Measurements from ENCODE around the gene MAP2K6.

Gene MAP2K6

GRCh38 chr17:69390795-69391501, 23.5 kb upstream of the MAP2K6 start:
- H3K27ac Mint-ChIP-seq, result no peak overlapping the region
- H3K4me3 Mint-ChIP-seq, result no peak overlapping the region
- no peaks in the 10 kb centered on the region for H3K27me3 Mint-ChIP-seq (ENCODE audit: low read depth)
- TF ChIP-seq, protein P1, sequence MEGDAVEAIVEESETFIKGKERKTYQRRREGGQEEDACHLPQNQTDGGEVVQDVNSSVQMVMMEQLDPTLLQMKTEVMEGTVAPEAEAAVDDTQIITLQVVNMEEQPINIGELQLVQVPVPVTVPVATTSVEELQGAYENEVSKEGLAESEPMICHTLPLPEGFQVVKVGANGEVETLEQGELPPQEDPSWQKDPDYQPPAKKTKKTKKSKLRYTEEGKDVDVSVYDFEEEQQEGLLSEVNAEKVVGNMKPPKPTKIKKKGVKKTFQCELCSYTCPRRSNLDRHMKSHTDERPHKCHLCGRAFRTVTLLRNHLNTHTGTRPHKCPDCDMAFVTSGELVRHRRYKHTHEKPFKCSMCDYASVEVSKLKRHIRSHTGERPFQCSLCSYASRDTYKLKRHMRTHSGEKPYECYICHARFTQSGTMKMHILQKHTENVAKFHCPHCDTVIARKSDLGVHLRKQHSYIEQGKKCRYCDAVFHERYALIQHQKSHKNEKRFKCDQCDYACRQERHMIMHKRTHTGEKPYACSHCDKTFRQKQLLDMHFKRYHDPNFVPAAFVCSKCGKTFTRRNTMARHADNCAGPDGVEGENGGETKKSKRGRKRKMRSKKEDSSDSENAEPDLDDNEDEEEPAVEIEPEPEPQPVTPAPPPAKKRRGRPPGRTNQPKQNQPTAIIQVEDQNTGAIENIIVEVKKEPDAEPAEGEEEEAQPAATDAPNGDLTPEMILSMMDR (IDR thresholded peaks at IDR 0.05; ENCODE audit: unreplicated experiment in 3 of 3), result no peak
- no peaks in the 10 kb centered on the region for H3K9me3 Mint-ChIP-seq
- no peaks in the 10 kb centered on the region for H3K4me1 Mint-ChIP-seq
- H3K36me3 Mint-ChIP-seq (ENCODE audit: low read depth), result no peaks in the 10 kb centered on the region

DNA sequence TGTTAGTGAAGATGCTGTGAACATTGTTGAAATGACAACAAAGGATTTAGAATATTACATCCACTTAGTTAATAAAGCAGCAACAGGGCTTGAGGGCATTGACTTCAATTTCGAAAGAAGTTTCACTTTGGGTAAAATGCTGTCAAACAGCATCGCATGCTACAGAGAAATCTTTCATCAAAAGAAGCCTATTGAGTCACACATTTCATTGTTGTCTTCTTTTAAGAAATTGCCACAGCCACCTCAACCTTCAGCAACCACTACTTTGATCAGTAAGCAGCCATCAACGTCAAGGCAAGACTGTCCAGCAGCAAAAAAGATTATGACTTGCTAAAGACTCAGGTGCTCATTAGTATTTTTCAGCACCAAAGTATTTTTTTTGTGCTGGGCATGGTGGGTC, 13.2 kb upstream of the MAP2K6 start:
- Mint-ChIP-seq H3K27ac (no peak overlapping the region), H3K4me1 (no peaks in the 10 kb centered on the region), H3K9me3 (peaks cover 8% of the 10 kb centered on the region), H3K27me3 (ENCODE audit: low read depth) (no peaks in the 10 kb centered on the region), H3K4me3 (no peak overlapping the region), H3K36me3 (ENCODE audit: low read depth) (no peaks in the 10 kb centered on the region)
- TF ChIP-seq, protein P1 (IDR thresholded peaks at IDR 0.05; ENCODE audit: unreplicated experiment in 3 of 3), result no peak

GRCh38 chr17:69402052-69402451, 12.4 kb upstream of the MAP2K6 start:
- Mint-ChIP-seq H3K36me3 (ENCODE audit: low read depth) (no peaks in the 10 kb centered on the region), H3K27ac (no peak overlapping the region), H3K27me3 (ENCODE audit: low read depth) (no peaks in the 10 kb centered on the region), H3K4me3 (no peak overlapping the region), H3K9me3 (peaks cover 8% of the 10 kb centered on the region), H3K4me1 (no peaks in the 10 kb centered on the region)
- TF ChIP-seq, protein P1 (IDR thresholded peaks at IDR 0.05; ENCODE audit: unreplicated experiment in 3 of 3), result no peak

DNA sequence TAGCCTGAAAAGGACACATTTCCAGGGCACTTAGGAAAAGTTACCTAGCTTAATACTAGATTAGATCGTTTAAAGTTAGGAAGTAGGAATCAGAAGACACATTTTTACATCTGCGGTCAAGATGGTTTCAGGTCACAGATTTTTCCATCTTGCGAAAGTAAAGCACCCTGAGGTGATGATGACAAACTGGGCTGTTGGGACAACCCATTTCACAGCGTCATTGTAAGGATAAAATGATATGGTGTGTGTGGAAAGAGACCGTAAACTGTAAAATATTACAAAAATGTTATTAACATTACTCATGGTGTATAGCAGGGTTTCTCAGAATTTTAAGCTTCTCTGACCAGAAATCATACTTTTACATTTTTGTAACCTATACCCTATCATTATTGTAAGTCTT, 10.1 kb upstream of the MAP2K6 start:
- H3K9me3 Mint-ChIP-seq, result peaks cover 8% of the 10 kb centered on the region
- H3K27me3 Mint-ChIP-seq (ENCODE audit: low read depth), result no peaks in the 10 kb centered on the region
- H3K27ac Mint-ChIP-seq, result no peak overlapping the region
- TF ChIP-seq, protein P1 (IDR thresholded peaks at IDR 0.05; ENCODE audit: unreplicated experiment in 3 of 3), result no peak
- H3K4me3 Mint-ChIP-seq, result no peak overlapping the region
- H3K36me3 Mint-ChIP-seq (ENCODE audit: low read depth), result no peaks in the 10 kb centered on the region
- no peaks in the 10 kb centered on the region for H3K4me1 Mint-ChIP-seq

DNA sequence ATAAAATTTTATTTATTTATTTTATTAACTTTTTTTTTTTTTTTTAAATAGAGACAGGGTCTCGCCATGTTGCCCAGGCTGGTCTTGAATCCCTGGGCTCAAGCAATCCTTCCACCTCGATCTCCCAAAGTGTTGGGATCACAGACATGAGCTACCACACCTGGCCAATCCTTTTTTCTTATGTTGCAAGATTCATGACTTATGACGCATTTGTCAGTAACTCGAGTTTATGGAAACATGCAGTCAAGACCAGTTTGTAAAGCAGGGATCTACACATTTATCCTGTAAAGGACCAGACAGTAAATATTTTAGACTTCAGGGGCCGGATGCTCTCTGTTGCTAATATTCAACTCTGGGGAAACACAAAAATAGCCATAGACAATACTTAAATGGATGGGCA, 9.4 kb upstream of the MAP2K6 start:
- no peaks in the 10 kb centered on the region for H3K4me1 Mint-ChIP-seq
- H3K27me3 Mint-ChIP-seq (ENCODE audit: low read depth), result no peaks in the 10 kb centered on the region
- H3K9me3 Mint-ChIP-seq, result peaks cover 7% of the 10 kb centered on the region
- no peaks in the 10 kb centered on the region for H3K36me3 Mint-ChIP-seq (ENCODE audit: low read depth)
- TF ChIP-seq, protein P1 (IDR thresholded peaks at IDR 0.05; ENCODE audit: unreplicated experiment in 3 of 3), result no peak
- H3K27ac Mint-ChIP-seq, result no peak overlapping the region
- H3K4me3 Mint-ChIP-seq, result no peak overlapping the region

DNA sequence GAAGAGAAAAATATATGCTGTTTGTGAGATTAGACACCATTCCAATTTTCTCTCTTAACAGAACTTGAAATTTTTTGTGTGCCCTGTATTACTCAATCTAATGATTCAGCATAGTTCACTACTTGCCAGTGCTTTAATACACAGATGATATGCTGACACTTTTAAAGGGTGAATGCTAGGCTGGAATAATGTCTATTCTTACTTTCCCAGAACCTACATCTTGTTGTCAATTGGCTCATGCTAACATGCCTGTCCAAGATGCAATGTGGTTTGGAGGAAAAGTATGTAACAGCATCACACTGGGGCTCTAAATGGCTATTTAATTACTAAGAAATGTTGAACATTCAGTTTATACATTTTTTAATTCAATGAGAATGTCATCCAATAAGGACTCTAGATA, 7.6 kb upstream of the MAP2K6 start:
- H3K4me1 Mint-ChIP-seq, result no peaks in the 10 kb centered on the region
- H3K27ac Mint-ChIP-seq, result no peak overlapping the region
- TF ChIP-seq, protein P1 (IDR thresholded peaks at IDR 0.05; ENCODE audit: unreplicated experiment in 3 of 3), result no peak
- no peak overlapping the region for H3K4me3 Mint-ChIP-seq
- no peaks in the 10 kb centered on the region for H3K9me3 Mint-ChIP-seq
- H3K27me3 Mint-ChIP-seq (ENCODE audit: low read depth), result no peaks in the 10 kb centered on the region
- H3K36me3 Mint-ChIP-seq (ENCODE audit: low read depth), result no peaks in the 10 kb centered on the region

Data from nephron (organoid).